Measurements from ENCODE around the gene ZNF71. TPM values are rescaled to one million over a fixed set of nuclear protein-coding genes. Genes with fewer than 3 reads are reported as not detected.

The ZNF71 gene
- total RNA-seq, 4 donors from 2014 or later = 6.7 to 9.2 (median 7.2) TPM

- peak in 1 of 2 donors; percentile 58 for DNase-seq (ENCODE audit: low spot score in 2 of 2)
- no peak for TF ChIP-seq CTCF (IDR thresholded peaks at IDR 0.05)
- TF ChIP-seq POLR2A (IDR thresholded peaks at IDR 0.05) = no peak
- 9 to 14% methylated on average over 29 to 38 of the region's 60 CpGs for WGBS, 2 donors
- H3K4me3 ChIP-seq (ENCODE audit: low read depth, poor library complexity, severe bottlenecking) = no peak within 1 kb of the TSS
- intact Hi-C loops (cut with DNase I; ENCODE audit: low total_unique reads) = no loop called here
Measured at GRCh38 chr19:56642711-56643459, 47.8 kb downstream of the ZNF71 start, which contains the start of gene SMIM17. Gene SMIM17, plus strand, starts transcription at chr19:56643159. Its CDS starts 2,509 bp downstream, at chr19:56645668.

- intact Hi-C loops (cut with DNase I; ENCODE audit: low total_unique reads) = no loop called here
- DNase-seq (ENCODE audit: low spot score in 2 of 2) = no peak
- TF ChIP-seq CTCF (IDR thresholded peaks at IDR 0.05) (no peak), POLR2A (IDR thresholded peaks at IDR 0.05) (no peak)
- no peak overlapping the region for H3K4me3 ChIP-seq (ENCODE audit: low read depth, poor library complexity, severe bottlenecking)
- WGBS, 2 donors = 9 to 10% methylated on average over 10 to 11 of the region's 25 CpGs
Measured at GRCh38 chr19:56643460-56643955, 48.4 kb downstream of the ZNF71 start.

- no peak overlapping the region for H3K4me3 ChIP-seq (ENCODE audit: low read depth, poor library complexity, severe bottlenecking)
- DNase-seq (ENCODE audit: low spot score in 2 of 2) = peak in 1 of 2 donors; percentile 15
- intact Hi-C loops (cut with DNase I; ENCODE audit: low total_unique reads) = no loop called here
- WGBS, 2 donors = 65 to 80% methylated on average over 3 of the region's 3 CpGs
- TF ChIP-seq POLR2A (IDR thresholded peaks at IDR 0.05) (no peak), CTCF (IDR thresholded peaks at IDR 0.05) (no peak)
Measured at GRCh38 chr19:56654151-56654550, 59.0 kb downstream of the ZNF71 start.

GRCh38 chr19:56660381-56661107 is 65.4 kb downstream of the ZNF71 start:
- intact Hi-C loops (cut with DNase I; ENCODE audit: low total_unique reads) = no loop called here
- no peak overlapping the region for H3K4me3 ChIP-seq (ENCODE audit: low read depth, poor library complexity, severe bottlenecking)
- 19 to 20% methylated on average over 22 to 29 of the region's 32 CpGs for WGBS, 2 donors
- peak in 1 of 2 donors; percentile 72 for DNase-seq (ENCODE audit: low spot score in 2 of 2)
- TF ChIP-seq CTCF (IDR thresholded peaks at IDR 0.05) (no peak), POLR2A (IDR thresholded peaks at IDR 0.05) (no peak)

- intact Hi-C loops (cut with DNase I; ENCODE audit: low total_unique reads) = no loop called here
- no peak overlapping the region for H3K4me3 ChIP-seq (ENCODE audit: low read depth, poor library complexity, severe bottlenecking)
- TF ChIP-seq CTCF (IDR thresholded peaks at IDR 0.05) = no peak
- no peak for TF ChIP-seq POLR2A (IDR thresholded peaks at IDR 0.05)
- DNase-seq (ENCODE audit: low spot score in 2 of 2) = peak in 1 of 2 donors; percentile 32
- 83 to 96% methylated on average over 3 of the region's 3 CpGs for WGBS, 2 donors
Measured at GRCh38 chr19:56661248-56661647, 66.1 kb downstream of the ZNF71 start.
